NCI-H146 treated with DMSO at 0.1 percent for 48 hours (cell line): ENCODE results near the gene HLA-DMA.
"Not testable (repeated sequence)": the region's sequence is repeated elsewhere in the genome, so short reads cannot be mapped to it uniquely, and the experiment has no call there.

Experiments
- DNase-seq: peaks from one replicate; lab custom pipeline; 2025; ENCODE audit not compliant: unreplicated experiment; lab: John Stamatoyannopoulos, UW

HLA-DMA gene

DNA sequence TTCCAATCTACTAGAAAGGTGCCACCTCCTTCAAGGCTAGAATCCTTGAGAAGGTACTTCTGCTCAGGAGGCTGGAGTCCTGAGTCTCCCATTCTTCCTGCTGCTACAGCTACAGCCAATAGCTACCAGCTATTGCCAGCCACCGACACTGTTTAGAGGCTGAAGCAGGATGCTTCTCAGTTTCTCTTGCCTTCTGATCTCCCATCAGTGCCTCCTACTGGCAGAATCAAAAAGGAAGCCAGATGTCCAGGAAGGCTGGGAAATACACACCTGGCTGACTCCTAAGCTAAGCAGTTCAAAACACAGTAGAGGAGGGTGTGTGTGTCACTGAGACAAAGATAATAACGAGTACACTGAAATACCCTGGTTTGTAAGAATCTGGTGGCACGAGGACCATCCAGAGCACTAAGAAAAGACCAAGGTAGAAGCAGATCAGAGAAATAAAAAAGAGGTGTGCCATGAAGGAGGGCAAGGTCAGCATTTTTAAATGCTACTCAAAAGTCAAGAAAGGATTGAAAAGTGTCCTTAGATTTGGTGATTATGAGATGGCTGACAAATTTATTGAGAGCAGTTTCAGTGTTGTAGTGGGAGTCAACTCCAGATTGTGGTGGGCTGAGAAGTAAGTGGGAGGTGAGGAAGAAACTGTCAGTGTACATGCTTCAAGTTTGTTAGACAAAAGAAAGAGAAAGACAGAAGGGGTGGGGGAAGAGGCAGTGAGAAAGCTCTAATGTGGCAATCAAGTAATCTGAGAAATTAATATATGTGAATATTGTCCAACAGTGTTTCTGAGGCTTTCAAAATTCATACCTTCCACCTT, 2.3 kb upstream of the HLA-DMA start:
- no peak for DNase-seq

DNA sequence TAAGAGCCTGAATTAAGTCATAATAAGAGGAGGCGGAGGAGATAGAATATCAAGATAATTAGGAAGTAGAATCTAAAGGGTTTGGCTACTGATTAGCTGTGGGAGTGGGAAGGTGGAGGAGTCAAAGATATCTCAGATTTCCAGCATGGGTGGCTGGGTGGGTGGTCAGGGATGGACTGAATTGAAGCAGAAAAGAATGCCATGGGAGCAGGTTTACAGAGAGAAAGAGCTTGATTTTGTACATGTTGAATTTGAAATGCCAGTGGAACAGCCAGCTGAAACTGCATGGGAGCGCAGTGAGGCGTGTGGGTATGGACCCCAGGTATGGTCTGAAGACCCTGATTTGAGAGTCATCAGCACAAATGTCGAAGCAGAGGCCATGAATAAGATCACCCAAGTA, 1.4 kb upstream of the HLA-DMA start:
- no peak for DNase-seq

- DNase-seq, result no peak
Observed at GRCh38 chr6:32953775-32954174, 878 bp upstream of the HLA-DMA start.

DNA sequence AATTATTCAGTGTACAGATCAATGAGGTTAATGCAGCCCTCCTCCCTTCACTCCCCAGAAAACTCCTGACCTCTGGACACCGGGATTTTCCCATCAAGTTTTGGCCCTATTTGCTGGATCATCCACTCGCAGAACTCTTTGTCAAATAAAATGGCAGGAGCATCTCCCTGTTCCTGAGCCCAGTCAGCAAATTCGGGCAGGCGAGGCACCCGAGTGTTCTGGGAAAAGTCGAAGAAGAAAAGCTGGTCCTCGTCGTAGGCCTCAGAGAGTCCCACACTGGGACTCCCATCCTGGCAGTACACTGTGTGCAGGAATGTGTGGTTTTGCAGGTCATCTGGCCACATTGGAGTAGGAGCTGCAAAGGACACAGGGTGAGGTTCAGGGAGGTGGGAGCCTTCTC, 2.4 kb downstream of the HLA-DMA start:
- DNase-seq, result no peak

- no peak for DNase-seq
Observed at GRCh38 chr6:32950010-32950409, 2.9 kb downstream of the HLA-DMA start.

- DNase-seq, result no peak
Observed at GRCh38 chr6:32949113-32949512, 3.8 kb downstream of the HLA-DMA start.

- DNase-seq, result peak; percentile 6
Observed at GRCh38 chr6:32947552-32948465, 5.1 kb downstream of the HLA-DMA start.

- DNase-seq, result no peak
Observed at GRCh38 chr6:32946893-32947292, 6.0 kb downstream of the HLA-DMA start.

DNA sequence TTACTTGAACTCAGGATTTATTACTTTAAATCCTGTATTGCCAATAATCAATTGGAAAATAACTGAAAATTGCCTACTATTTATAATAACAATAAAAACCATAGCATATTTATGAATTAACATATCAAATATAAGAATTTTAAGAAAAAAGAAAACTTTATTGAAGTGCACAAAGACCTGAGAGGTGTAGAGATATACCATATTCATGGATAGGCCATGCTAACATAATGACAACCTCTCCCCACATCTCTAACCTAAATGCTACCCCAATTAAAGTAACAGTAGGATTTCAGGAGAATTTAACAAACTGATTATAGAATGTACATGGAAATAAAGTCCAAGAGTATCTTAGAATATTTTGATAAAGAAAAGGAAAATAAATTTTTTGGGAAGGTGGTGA, 6.9 kb downstream of the HLA-DMA start:
- DNase-seq, result no peak

GRCh38 chr6:32945108-32945760, 7.7 kb downstream of the HLA-DMA start:
- DNase-seq, result no peak

DNA sequence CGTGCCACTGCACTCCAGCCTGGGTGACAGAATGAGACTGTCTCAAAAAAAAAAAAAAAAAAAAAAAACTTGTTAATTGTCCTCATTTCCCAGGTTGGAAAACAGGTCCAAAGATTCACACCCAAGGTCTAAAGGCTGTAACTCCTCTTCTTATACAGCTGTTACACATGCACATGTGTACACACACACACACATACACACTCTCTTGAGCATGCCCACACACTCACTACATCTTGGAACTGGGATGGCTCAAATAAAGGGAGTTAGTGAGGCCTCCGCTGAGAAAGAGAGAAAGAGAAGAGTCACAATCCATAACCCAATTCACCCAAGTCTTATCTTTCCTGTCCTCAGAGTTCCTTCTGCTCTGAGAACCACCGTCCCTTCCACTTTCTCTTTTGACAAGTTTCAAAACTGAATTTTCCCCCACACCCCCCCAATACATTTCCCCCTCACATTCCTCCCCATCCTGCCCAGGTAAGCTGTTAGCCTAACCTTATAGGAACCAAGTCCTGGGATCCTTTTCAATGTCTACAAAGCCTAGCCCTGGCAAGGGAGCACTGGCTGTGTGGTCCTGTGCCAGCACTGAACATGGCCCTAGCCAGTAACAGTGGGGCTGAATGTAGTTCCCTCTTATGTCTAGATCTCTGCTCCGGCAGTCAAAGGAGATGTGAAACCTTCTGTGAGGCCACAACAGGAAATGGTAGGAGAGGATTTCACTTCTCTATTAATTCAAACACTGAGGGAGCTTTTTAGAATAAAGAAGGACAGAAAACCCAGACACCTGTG, 8.8 kb downstream of the HLA-DMA start:
- DNase-seq, result no peak

DNA sequence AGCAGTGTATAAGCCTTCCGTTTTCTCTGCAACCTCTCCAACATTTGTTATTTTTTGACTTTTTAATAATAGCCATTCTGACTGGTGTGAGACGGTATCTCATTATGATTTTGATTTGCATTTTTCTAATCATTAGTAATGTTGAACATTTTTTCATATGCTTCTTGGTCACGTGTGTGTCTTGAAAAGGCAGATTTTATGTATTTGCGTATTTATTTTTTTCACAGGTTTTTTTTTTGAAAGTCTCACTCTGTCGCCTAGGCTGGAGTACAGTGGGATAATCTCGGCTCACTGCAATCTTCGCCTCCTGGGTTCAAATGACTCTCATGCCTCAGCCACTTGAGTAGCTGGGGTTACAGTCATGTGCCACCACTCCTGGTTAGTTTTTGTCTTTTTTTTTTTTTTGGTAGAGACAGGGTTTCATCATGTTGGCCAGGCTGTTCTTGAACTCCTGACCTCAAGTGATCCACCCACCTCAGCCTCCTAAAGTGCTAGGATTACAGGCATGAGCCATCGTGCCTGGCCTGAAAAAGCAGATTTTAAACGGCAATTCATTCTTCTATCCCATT, 10.3 kb downstream of the HLA-DMA start:
- not testable (repeated sequence) for DNase-seq

DNA sequence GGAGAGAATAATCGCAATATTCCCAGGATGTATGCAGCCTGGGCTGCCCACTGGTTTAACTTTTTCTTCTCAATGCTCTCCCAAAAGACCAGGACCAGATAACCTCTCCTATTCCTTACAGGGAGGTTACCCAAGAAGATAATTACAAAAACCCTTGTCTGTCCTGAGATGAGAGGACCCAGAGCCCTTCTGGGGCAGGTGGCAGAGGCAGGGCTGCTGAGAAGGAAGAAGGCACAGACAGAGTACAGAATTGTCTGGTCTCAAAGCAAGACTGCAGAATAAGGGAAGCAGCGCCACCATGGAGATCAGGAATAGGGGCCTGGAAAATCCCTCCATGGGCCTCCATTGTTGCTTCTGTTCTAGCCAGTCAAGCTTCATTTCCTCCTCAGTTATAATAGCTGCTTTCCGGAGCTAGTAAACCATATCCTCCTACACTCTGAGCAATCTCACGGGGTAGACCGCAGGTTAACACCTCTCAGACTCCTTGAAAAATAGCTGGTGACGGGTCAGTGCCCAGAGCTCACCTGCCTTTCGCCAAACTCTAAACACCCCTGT, 11.6 kb downstream of the HLA-DMA start:
- DNase-seq, result no peak

GRCh38 chr6:32940656-32941213, 12.2 kb downstream of the HLA-DMA start, which contains the start of gene HLA-DMB:
TSS of gene HLA-DMB (minus strand) at chr6:32941028. CDS start at chr6:32940807, 221 bp downstream.
- DNase-seq, result no peak

GRCh38 chr6:32938494-32938893, 14.4 kb downstream of the HLA-DMA start:
- DNase-seq, result no peak

DNA sequence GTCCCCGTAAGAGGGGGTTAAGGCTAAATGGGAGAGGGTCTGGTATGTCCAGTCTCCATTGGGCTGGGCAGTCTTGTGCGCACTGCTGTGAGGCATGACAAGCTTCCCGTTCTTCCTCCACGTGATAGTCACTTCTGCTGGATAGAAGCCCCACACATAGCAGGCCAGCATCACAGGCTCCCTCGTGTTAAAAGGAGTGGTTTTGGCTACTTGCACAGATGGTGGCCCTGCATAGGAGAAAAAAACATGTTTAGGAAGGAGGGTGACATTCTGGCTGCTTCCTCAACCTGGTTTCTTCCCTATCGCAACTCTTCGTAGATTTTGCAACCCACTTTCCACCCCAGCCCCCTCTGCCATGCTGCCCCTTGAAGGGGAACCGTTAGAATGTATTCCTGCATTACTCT, 15.7 kb downstream of the HLA-DMA start:
- no peak for DNase-seq

- no peak for DNase-seq
Observed at GRCh38 chr6:32936239-32937152, 16.4 kb downstream of the HLA-DMA start.

DNA sequence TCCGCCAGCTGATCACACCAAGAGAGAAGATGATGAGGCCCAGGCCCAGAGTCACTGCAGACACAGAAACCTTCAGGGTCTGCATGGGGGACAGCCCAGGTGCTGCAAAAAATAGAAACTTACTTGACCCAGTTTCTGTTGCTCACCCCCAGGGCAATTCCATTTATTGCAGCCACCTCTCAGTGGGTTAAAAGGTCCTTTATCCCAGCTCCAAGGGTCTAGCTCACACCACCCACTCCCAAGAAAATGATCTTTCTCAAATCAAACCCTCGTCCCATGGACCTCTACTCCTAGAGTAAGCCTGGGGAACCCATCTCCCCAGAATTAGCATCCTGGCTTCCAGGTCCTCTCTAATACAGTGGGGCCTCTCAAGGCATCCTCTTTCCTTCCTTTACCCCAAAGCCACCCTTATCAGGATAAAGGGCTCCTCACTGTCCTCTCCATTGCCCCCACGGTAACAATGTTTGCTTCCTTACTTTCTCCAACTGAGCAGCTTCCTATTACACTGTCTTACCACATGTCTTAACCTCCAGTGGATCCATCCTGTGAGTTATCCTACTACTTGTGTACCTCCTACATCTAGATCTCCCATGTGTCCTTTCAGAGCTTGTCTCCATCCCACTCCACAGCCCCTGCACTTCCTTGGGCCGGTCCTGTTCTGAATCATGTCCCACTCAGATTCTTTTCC, 17.2 kb downstream of the HLA-DMA start:
- DNase-seq, result no peak
